NT2/D1 (cell line): ENCODE measurements around the gene DECR2.

Source experiments
- SUZ12 ChIP-seq: IDR thresholded peaks from 2 replicates; pipeline ENCODE4 v1.6.1; 2011; ENCODE audit not compliant: insufficient read length, insufficient read depth; ENCODE audit errors: extremely low read depth
- YY1 ChIP-seq: IDR thresholded peaks from 2 replicates; pipeline ENCODE4 v1.6.1; 2011; ENCODE audit not compliant: insufficient read length, insufficient read depth
- ZNF274 ChIP-seq: IDR thresholded peaks from 2 replicates; pipeline ENCODE4 v1.6.1; 2011; ENCODE audit warnings: mild to moderate bottlenecking, low read depth, low read length

DNA sequence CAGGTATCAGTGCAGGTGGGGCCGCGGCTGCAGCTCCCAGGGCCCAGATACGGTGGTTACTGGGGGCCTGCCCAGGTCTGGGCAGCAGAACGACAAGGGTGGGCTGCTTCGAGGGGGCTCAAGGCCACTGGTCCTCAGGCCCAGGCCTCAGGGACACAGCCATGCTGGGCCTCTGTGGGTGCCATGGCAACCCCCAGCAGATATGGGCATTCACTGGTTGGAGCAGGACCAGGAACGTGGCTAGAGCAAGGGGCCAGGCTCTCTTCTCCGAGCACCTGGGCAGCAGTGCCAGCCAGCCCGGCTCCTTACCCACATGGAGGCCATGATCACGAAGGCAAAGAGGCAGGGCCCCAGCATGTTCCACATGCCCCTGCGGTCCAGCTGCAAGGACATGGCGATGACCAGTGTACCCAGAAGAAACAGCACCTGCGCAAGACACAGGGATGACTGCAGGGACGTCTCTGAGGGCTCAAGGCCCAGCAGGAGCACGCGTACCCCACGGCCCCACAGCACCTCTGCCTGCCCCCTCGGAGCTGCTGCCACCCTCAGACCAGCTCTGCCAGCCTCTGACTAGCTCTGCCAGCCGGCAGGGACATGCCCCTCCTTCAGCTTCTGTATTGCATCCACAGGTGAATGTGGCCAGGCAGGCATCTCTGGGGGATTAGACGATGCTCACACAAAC lies 29.2 kb upstream of the DECR2 start:
- no peak for TF ChIP-seq YY1
- no peak for TF ChIP-seq ZNF274
- TF ChIP-seq SUZ12 = no peak
